Heart left ventricle (tissue), 16 donors: ENCODE data around the gene SLC66A1. TPM values are rescaled to one million over a fixed set of nuclear protein-coding genes. Genes with fewer than 3 reads are reported as not detected.

Experiments
- ATAC-seq, 4 donors: fragments of 200-7000 bp; cut with Tn5 transposase; one replicate each; pipeline ENCODE4 v1.9.1; 2020 to 2022; ENCODE audit warnings: moderate library complexity in 4 of 4, mild to moderate bottlenecking in 3 of 4, moderate number of reproducible peaks in 1 of 4
- DNase-seq, 5 donors: peaks; one replicate each; pipeline ENCODE4 v3.0.0-alpha.2; 2020
- H3K27ac ChIP-seq, 12 donors: fragments of 200-600 bp; sonication (generic) in 4 of 12; one replicate each; pipeline versions ENCODE4 v1.5.0 to v1.8.0; 2016 to 2022; ENCODE audit warnings: mild to moderate bottlenecking in 2 of 12
- H3K27me3 ChIP-seq, 9 donors: fragments of 200-600 bp; sonication (generic) in 2 of 9; one replicate each; pipeline versions ENCODE4 v1.5.1 to v1.8.0; 2016 to 2022; ENCODE audit warnings: mild to moderate bottlenecking in 3 of 9
- H3K36me3 ChIP-seq, 9 donors: fragments of 200-600 bp; sonication (generic) in 2 of 9; one replicate each; pipeline versions ENCODE4 v1.5.0 to v1.8.0; 2018 to 2022; ENCODE audit warnings: mild to moderate bottlenecking in 2 of 9
- H3K4me1 ChIP-seq, 12 donors: fragments of 200-600 bp; sonication (generic) in 4 of 12; one replicate each; pipeline versions ENCODE4 v1.5.0 to v1.8.0; 2016 to 2022; ENCODE audit warnings: mild to moderate bottlenecking in 3 of 12
- H3K4me3 ChIP-seq, 12 donors: fragments of 200-600 bp; sonication (generic) in 4 of 12; one replicate each; pipeline versions ENCODE4 v1.5.0 to v1.8.0; 2017 to 2022; ENCODE audit warnings: mild to moderate bottlenecking in 9 of 12, moderate library complexity in 4 of 12
- H3K9me3 ChIP-seq, 12 donors: fragments of 200-600 bp; sonication (generic) in 4 of 12; one replicate each; pipeline versions ENCODE4 v1.5.0 to v1.8.0; 2016 to 2022; ENCODE audit warnings: mild to moderate bottlenecking in 1 of 12
- CTCF ChIP-seq, 12 donors: fragments of 200-600 bp; sonication (generic) in 4 of 12; IDR thresholded peaks; one replicate each; pipeline versions ENCODE4 v1.5.0 to v1.8.0; 2018 to 2022; ENCODE audit warnings: antibody characterized with exemption in 12 of 12, mild to moderate bottlenecking in 5 of 12
- POLR2A ChIP-seq, 2 donors: fragments of 450-650 bp; IDR thresholded peaks; one replicate each; pipeline ENCODE4 v1.6.1; 2017; ENCODE audit warnings: antibody characterized with exemption in 2 of 2, mild to moderate bottlenecking in 2 of 2, moderate library complexity in 2 of 2
- WGBS, 4 donors: extraction: QIAGEN DNeasy Blood & Tissue Kit in 2 of 4; methylation state at CpG; one replicate each; pipeline versions ENCODE4 v1.1.5 to v1.1.7; 2013 to 2018; 5-methylcytosine and 5-hydroxymethylcytosine counted together
- intact Hi-C, 10 donors: fragments of 100-400 bp; cut with DNase I; formaldehyde crosslinking; loops; one replicate each; pipeline versions ENCODE4 v1.11.1 to v1.14.2; 2022
- polyA plus RNA-seq, 2 donors: library from polyadenylated mRNA; stranded (reverse); fragments of 200-250 nt; gene quantifications; one replicate each; pipeline ENCODE4 v1.2.3, GENCODE V29; 2013
- total RNA-seq, 9 donors: library from RNA; depleted of rRNA in 2 of 9; stranded (reverse); fragments of >200 nt in 2 of 9; fragmentation: NEBNext Ultra II Directional in 3 of 9; extraction: Animal tissue kit (Norgen Biotek cat#: 25700) in 3 of 9; gene quantifications; one replicate each; pipeline versions ENCODE4 v1.1.0 to v1.2.4, GENCODE V29; 2016 to 2023
- donor health status: ischemic (EF 13 %, LVEDD 7.1; RV severe dilation, severe dysfunction).
- donor health status: healthy with polysubstance abuse.
- donor health status: DM: no; HTN: yes; CAD: no.
- donor health status: DM: no; HTN: no; CAD: no.
- donor health status: ischemic (EF 25% LVEDD 6.9; RV normal size, moderate dysfunction).
- donor health status: ischemic (EF 25% LVEDD 5.7; RV mildly dilated, moderate dysfunction).
- donor health status: healthy.
- donor health status: DM: yes; HTN: yes; CAD: no.
- donor health status: ischemic (EF 35%, LVEDD 5.7; RV mildly dilated, moderate dysfunction).
- donor health status: nonischemic (EF 11% LVEDD 7.7; RV severe dilation, severe dysfunction).
- donor health status: DM: yes; HTN: yes; CAD: no.
- donor health status: PGD.
- donor health status: ischemic (EF 29% LVEDD 5.4; RV normal size, mild dysfunction).
- donor health status: nonischemic (EF 23%, LVEDD 6.1; RV moderate dilation, normal function).

SLC66A1 gene
- total and polyA plus RNA-seq, 11 donors: 6.4 to 19.4 (median 9.7) TPM

- Histone ChIP-seq H3K9me3 (no peaks in the 10 kb centered on the region), H3K36me3 (peaks cover 0 to 65% (median 45%) of the 10 kb centered on the region in 9 donors), H3K4me3 (no peak overlapping the region), H3K27ac (no peak overlapping the region), H3K4me1 (no peaks in the 10 kb centered on the region), H3K27me3 (no peaks in the 10 kb centered on the region)
- 90 to 95% (median 93%) methylated on average over 5 of the region's 5 CpGs for WGBS, 4 donors
- no peak for ATAC-seq
- intact Hi-C loops: no loop called here
- TF ChIP-seq CTCF (IDR thresholded peaks at IDR 0.05) (no peak), POLR2A (IDR thresholded peaks at IDR 0.05) (no peak)
- DNase-seq: no peak
Observed at GRCh38 chr1:19329611-19330010, 17.5 kb downstream of the SLC66A1 start.

GRCh38 chr1:19330449-19331135 is 18.5 kb downstream of the SLC66A1 start:
- 91 to 96% (median 94%) methylated on average over 14 of the region's 14 CpGs for WGBS, 4 donors
- Histone ChIP-seq H3K4me1 (no peaks in the 10 kb centered on the region), H3K27ac (no peak overlapping the region), H3K36me3 (peaks cover 0 to 55% (median 35%) of the 10 kb centered on the region in 9 donors), H3K9me3 (no peaks in the 10 kb centered on the region), H3K27me3 (no peaks in the 10 kb centered on the region), H3K4me3 (no peak overlapping the region)
- intact Hi-C loops: no loop called here
- TF ChIP-seq POLR2A (IDR thresholded peaks at IDR 0.05) (no peak), CTCF (IDR thresholded peaks at IDR 0.05) (no peak)
- no peak for DNase-seq
- no peak for ATAC-seq

GRCh38 chr1:19331262-19331878 is 19.2 kb downstream of the SLC66A1 start:
- peaks cover 0 to 47% (median 28%) of the 10 kb centered on the region in 9 donors for H3K36me3 ChIP-seq
- no peak overlapping the region for H3K4me3 ChIP-seq
- H3K9me3 ChIP-seq: no peaks in the 10 kb centered on the region
- no peak for ATAC-seq
- TF ChIP-seq POLR2A (IDR thresholded peaks at IDR 0.05) (no peak), CTCF (IDR thresholded peaks at IDR 0.05) (no peak)
- H3K27ac ChIP-seq: no peak overlapping the region
- H3K27me3 ChIP-seq: no peaks in the 10 kb centered on the region
- intact Hi-C loops: no loop called here
- WGBS, 4 donors: 90 to 95% (median 94%) methylated on average over 11 to 13 of the region's 13 CpGs
- no peak for DNase-seq
- no peaks in the 10 kb centered on the region for H3K4me1 ChIP-seq

- TF ChIP-seq CTCF (IDR thresholded peaks at IDR 0.05): no peak
- TF ChIP-seq POLR2A (IDR thresholded peaks at IDR 0.05): no peak
- peaks cover 0 to 38% (median 18%) of the 10 kb centered on the region in 9 donors for H3K36me3 ChIP-seq
- no peak overlapping the region for H3K27ac ChIP-seq
- DNase-seq: no peak
- no peak overlapping the region for H3K4me3 ChIP-seq
- H3K27me3 ChIP-seq: no peaks in the 10 kb centered on the region
- no peaks in the 10 kb centered on the region for H3K4me1 ChIP-seq
- 91 to 95% (median 94%) methylated on average over 12 of the region's 12 CpGs for WGBS, 4 donors
- ATAC-seq: no peak
- H3K9me3 ChIP-seq: no peaks in the 10 kb centered on the region
- intact Hi-C loops: no loop called here
Observed at GRCh38 chr1:19332832-19333231, 20.7 kb downstream of the SLC66A1 start.
